Right lobe of liver (tissue), 4 donors: ENCODE results near the gene GPRC5B.

Experiments used
- POLR2A ChIP-seq: fragments of 450-650 bp; IDR thresholded peaks from one replicate; pipeline ENCODE4 v1.6.1; 2017; ENCODE audit warnings: antibody characterized with exemption, mild to moderate bottlenecking
- TF ChIP-seq, protein P1 (sequence below), 4 donors: fragments of 200-600 bp in 3 of 4; fragments of 450-650 bp in 1 of 4; IDR thresholded peaks; one replicate each; pipeline versions ENCODE4 v1.5.1 to v1.8.0; 2016 to 2022; ENCODE audit warnings: antibody characterized with exemption in 4 of 4, mild to moderate bottlenecking in 2 of 4
- donor health status: DM: no; HTN: no; CAD: no.
- donor health status: DM: no; HTN: no; CAD: no.
- donor health status: DM: no; HTN: yes; CAD: no.

GRCh38 chr16:19842426-19843157 lies 42.1 kb downstream of the GPRC5B start:
- TF ChIP-seq, protein P1, sequence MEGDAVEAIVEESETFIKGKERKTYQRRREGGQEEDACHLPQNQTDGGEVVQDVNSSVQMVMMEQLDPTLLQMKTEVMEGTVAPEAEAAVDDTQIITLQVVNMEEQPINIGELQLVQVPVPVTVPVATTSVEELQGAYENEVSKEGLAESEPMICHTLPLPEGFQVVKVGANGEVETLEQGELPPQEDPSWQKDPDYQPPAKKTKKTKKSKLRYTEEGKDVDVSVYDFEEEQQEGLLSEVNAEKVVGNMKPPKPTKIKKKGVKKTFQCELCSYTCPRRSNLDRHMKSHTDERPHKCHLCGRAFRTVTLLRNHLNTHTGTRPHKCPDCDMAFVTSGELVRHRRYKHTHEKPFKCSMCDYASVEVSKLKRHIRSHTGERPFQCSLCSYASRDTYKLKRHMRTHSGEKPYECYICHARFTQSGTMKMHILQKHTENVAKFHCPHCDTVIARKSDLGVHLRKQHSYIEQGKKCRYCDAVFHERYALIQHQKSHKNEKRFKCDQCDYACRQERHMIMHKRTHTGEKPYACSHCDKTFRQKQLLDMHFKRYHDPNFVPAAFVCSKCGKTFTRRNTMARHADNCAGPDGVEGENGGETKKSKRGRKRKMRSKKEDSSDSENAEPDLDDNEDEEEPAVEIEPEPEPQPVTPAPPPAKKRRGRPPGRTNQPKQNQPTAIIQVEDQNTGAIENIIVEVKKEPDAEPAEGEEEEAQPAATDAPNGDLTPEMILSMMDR (IDR thresholded peaks at IDR 0.05): no peak
- no peak for TF ChIP-seq POLR2A
